ENCODE measurements around the gene PIGM. TPM values are rescaled to one million over a fixed set of nuclear protein-coding genes. Genes with fewer than 3 reads are reported as not detected.

PIGM gene
- total and polyA plus RNA-seq, 12 donors, result 3.0 to 9.4 (median 7.3) TPM

- H3K36me3 ChIP-seq (replicated peaks in 1 of 2), result no peaks in the 10 kb centered on the region
- peak in 1 of 7 donors; percentile 4 for DNase-seq
- TF ChIP-seq, protein P1, sequence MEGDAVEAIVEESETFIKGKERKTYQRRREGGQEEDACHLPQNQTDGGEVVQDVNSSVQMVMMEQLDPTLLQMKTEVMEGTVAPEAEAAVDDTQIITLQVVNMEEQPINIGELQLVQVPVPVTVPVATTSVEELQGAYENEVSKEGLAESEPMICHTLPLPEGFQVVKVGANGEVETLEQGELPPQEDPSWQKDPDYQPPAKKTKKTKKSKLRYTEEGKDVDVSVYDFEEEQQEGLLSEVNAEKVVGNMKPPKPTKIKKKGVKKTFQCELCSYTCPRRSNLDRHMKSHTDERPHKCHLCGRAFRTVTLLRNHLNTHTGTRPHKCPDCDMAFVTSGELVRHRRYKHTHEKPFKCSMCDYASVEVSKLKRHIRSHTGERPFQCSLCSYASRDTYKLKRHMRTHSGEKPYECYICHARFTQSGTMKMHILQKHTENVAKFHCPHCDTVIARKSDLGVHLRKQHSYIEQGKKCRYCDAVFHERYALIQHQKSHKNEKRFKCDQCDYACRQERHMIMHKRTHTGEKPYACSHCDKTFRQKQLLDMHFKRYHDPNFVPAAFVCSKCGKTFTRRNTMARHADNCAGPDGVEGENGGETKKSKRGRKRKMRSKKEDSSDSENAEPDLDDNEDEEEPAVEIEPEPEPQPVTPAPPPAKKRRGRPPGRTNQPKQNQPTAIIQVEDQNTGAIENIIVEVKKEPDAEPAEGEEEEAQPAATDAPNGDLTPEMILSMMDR (IDR thresholded peaks at IDR 0.05), result no peak
- TF ChIP-seq POLR2A (IDR thresholded peaks at IDR 0.05), result no peak
- 61 to 78% (median 68%) methylated on average over 4 of the region's 4 CpGs for WGBS, 4 donors
- H3K27ac ChIP-seq, result no peak overlapping the region
- no peaks in the 10 kb centered on the region for H3K4me1 ChIP-seq (replicated peaks in 1 of 2)
- H3K9me3 ChIP-seq (replicated peaks in 1 of 3), result no peaks in the 10 kb centered on the region
- intact Hi-C loops (cut with DNase I), result no loop called here
- H3K4me3 ChIP-seq, result no peak overlapping the region
- peaks cover 12% of the 10 kb centered on the region for H3K27me3 ChIP-seq
Observed at GRCh38 chr1:159991513-159991912, 40.3 kb downstream of the PIGM start.

- H3K4me1 ChIP-seq (replicated peaks in 1 of 2), result no peaks in the 10 kb centered on the region
- WGBS, 4 donors, result 83 to 85% (median 84%) methylated on average over 5 of the region's 5 CpGs
- H3K27me3 ChIP-seq, result peaks cover 12% of the 10 kb centered on the region
- H3K9me3 ChIP-seq (replicated peaks in 1 of 3), result no peaks in the 10 kb centered on the region
- no peaks in the 10 kb centered on the region for H3K36me3 ChIP-seq (replicated peaks in 1 of 2)
- no peak for DNase-seq
- intact Hi-C loops (cut with DNase I), result no loop called here
- no peak overlapping the region for H3K4me3 ChIP-seq
- TF ChIP-seq, protein P1 (IDR thresholded peaks at IDR 0.05), result no peak
- no peak for TF ChIP-seq POLR2A (IDR thresholded peaks at IDR 0.05)
- H3K27ac ChIP-seq, result no peak overlapping the region
Observed at GRCh38 chr1:159990005-159990404, 41.8 kb downstream of the PIGM start.

DNA sequence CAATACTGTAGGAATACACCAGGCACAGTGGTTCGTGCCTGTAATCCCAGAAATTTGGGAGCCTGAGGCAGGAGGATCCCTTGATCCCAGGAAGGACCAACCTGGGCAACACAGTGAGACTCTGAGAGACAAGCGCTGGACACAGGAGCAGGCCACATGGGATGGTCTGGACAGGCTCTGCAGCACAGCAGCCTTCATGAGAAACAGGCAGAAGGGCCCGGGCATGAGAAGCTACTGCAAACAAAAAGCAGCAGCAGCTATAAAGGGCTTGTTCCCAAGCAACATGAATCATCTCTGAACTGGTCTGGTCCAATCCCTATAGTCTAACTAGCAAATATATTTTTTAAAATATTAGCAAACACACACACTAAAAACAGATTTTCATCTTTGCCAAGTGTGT, 42.2 kb downstream of the PIGM start:
- no peaks in the 10 kb centered on the region for H3K36me3 ChIP-seq (replicated peaks in 1 of 2)
- WGBS, 4 donors, result 66 to 89% (median 82%) methylated on average over 3 of the region's 3 CpGs
- TF ChIP-seq POLR2A (IDR thresholded peaks at IDR 0.05), result no peak
- TF ChIP-seq, protein P1 (IDR thresholded peaks at IDR 0.05), result no peak
- no peak overlapping the region for H3K4me3 ChIP-seq
- no peak overlapping the region for H3K27ac ChIP-seq
- DNase-seq, result no peak
- H3K27me3 ChIP-seq, result peaks cover 12% of the 10 kb centered on the region
- H3K4me1 ChIP-seq (replicated peaks in 1 of 2), result no peaks in the 10 kb centered on the region
- H3K9me3 ChIP-seq (replicated peaks in 1 of 3), result no peaks in the 10 kb centered on the region
- intact Hi-C loops (cut with DNase I), result no loop called here

- Histone ChIP-seq H3K9me3 (replicated peaks in 1 of 3) (no peaks in the 10 kb centered on the region), H3K27me3 (peaks cover 12% of the 10 kb centered on the region), H3K4me3 (no peak overlapping the region), H3K36me3 (replicated peaks in 1 of 2) (no peaks in the 10 kb centered on the region), H3K4me1 (replicated peaks in 1 of 2) (no peaks in the 10 kb centered on the region), H3K27ac (no peak overlapping the region)
- no peak for DNase-seq
- intact Hi-C loops (cut with DNase I), result no loop called here
- no peak for TF ChIP-seq POLR2A (IDR thresholded peaks at IDR 0.05)
- TF ChIP-seq, protein P1 (IDR thresholded peaks at IDR 0.05), result no peak
- 57 to 77% (median 71%) methylated on average over 1 of the region's 1 CpG for WGBS, 4 donors
Observed at GRCh38 chr1:159988006-159988405, 43.8 kb downstream of the PIGM start.
